HepG2 (cell line): Measurements from ENCODE around the gene PLSCR2. TPM values are rescaled to one million over a fixed set of nuclear protein-coding genes. Genes with fewer than 3 reads are reported as not detected.

Experiments
- CEBPZ ChIP-seq: IDR thresholded peaks from 2 replicates; pipeline ENCODE4 v1.6.1; 2012; ENCODE audit warnings: low read length, improper control_type of control experiment
- FOXJ3 ChIP-seq: sonication (generic); formaldehyde crosslinking; IDR thresholded peaks from 2 replicates; pipeline ENCODE4 v1.4.0; 2020; ENCODE audit warnings: missing genetic modification reagents, mild to moderate bottlenecking, borderline replicate concordance
- TEF ChIP-seq: sonication (generic); formaldehyde crosslinking; IDR thresholded peaks from 2 replicates; pipeline ENCODE4 v1.5.0; 2020; ENCODE audit warnings: missing genetic modification reagents
- UBTF ChIP-seq: sonication (generic); formaldehyde crosslinking; IDR thresholded peaks from 2 replicates; pipeline ENCODE4 v1.4.0; 2020; ENCODE audit warnings: mild to moderate bottlenecking, missing genetic modification reagents
- ZNF260 ChIP-seq: sonication (generic); formaldehyde crosslinking; IDR thresholded peaks from 2 replicates; pipeline ENCODE4 v1.4.0; 2020; ENCODE audit warnings: missing genetic modification reagents, low read depth, mild to moderate bottlenecking, borderline replicate concordance
- polyA plus RNA-seq, 8 experiments: library from polyadenylated mRNA; depleted of rRNA in 3 of 8; stranded (reverse) in 7 of 8; unstranded in 1 of 8; fragments of >200 nt; fragmentation: Illumina TruSeq in 4 of 8; extraction: Trizol in 4 of 8; gene quantifications; 2 replicates each; pipeline versions ENCODE4 v1.2.1 to v1.2.3, GENCODE V29; 2011 to 2016; ENCODE audit warnings: low read depth in 4 of 8, missing spikeins in 1 of 8, mixed read lengths in 1 of 8; ENCODE audit not compliant: insufficient read depth in 1 of 8
- total RNA-seq, 5 experiments: library from RNA; depleted of rRNA; stranded (reverse); fragments of >200 nt; fragmentation: Illumina TruSeq; extraction: Trizol; gene quantifications; 2 replicates each; pipeline ENCODE4 v1.2.3, GENCODE V29; 2016; ENCODE audit warnings: low read depth in 1 of 5
- TF ChIP-seq, protein P1 (sequence below): sonication (generic); formaldehyde crosslinking; IDR thresholded peaks from 2 replicates; pipeline ENCODE4 v1.4.0; 2020; ENCODE audit warnings: missing genetic modification reagents
- TF ChIP-seq, protein P2 (sequence below): sonication (generic); formaldehyde crosslinking; IDR thresholded peaks from 2 replicates; pipeline ENCODE4 v1.8.0; 2022; ENCODE audit warnings: mild to moderate bottlenecking, missing genetic modification reagents; ENCODE audit not compliant: insufficient replicate concordance

The PLSCR2 gene
- total and polyA plus RNA-seq, 2 of the 13 experiments (the other 11 are each of a cell fraction or from before 2014, with no cell fraction given), result not detected

DNA sequence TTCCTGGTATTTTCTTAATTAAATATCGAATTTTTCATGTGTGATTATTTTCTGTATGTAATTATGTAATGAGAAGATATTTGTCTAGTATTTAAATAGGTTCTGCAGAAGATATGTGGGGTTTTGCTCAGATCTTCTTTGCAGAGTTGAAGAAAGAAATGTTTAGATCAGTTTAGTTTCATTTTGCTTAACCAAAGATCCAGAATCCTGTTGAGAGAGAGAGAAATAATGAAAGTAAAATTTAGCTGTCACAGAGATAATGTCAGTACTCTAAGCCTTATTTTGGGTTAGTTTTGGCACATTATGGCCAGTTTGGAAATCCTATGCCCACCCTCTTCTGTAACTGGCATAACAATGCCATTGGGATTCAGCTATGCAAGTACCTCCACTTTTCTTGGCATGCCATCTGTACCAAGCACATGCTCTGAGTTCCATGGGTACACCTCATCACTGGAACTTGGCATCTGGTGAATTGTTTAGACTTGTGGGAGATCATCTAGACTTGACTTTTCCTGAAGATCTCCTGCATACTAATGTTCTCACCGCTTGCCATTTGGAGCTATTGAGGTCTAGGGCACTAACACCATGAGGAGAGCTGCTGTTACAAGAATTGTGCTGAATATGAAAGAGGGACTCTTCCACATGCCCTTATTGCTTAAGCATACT lies 44.2 kb upstream of the PLSCR2 start (continued):
- no peak for TF ChIP-seq CEBPZ
- no peak for TF ChIP-seq FOXJ3
- no peak for TF ChIP-seq ZNF260 (CRISPR knock-in tag)
- TF ChIP-seq TEF, result no peak
- no peak for TF ChIP-seq UBTF (CRISPR knock-in tag)
- TF ChIP-seq, protein P1, sequence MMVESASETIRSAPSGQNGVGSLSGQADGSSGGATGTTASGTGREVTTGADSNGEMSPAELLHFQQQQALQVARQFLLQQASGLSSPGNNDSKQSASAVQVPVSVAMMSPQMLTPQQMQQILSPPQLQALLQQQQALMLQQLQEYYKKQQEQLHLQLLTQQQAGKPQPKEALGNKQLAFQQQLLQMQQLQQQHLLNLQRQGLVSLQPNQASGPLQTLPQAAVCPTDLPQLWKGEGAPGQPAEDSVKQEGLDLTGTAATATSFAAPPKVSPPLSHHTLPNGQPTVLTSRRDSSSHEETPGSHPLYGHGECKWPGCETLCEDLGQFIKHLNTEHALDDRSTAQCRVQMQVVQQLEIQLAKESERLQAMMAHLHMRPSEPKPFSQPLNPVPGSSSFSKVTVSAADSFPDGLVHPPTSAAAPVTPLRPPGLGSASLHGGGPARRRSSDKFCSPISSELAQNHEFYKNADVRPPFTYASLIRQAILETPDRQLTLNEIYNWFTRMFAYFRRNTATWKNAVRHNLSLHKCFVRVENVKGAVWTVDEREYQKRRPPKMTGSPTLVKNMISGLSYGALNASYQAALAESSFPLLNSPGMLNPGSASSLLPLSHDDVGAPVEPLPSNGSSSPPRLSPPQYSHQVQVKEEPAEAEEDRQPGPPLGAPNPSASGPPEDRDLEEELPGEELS, result no peak
- TF ChIP-seq, protein P2, sequence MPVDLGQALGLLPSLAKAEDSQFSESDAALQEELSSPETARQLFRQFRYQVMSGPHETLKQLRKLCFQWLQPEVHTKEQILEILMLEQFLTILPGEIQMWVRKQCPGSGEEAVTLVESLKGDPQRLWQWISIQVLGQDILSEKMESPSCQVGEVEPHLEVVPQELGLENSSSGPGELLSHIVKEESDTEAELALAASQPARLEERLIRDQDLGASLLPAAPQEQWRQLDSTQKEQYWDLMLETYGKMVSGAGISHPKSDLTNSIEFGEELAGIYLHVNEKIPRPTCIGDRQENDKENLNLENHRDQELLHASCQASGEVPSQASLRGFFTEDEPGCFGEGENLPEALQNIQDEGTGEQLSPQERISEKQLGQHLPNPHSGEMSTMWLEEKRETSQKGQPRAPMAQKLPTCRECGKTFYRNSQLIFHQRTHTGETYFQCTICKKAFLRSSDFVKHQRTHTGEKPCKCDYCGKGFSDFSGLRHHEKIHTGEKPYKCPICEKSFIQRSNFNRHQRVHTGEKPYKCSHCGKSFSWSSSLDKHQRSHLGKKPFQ (CRISPR knock-in tag), result no peak
